Spleen (tissue), 11 donors: ENCODE measurements around the gene MDH1. TPM values are rescaled to one million over a fixed set of nuclear protein-coding genes. Genes with fewer than 3 reads are reported as not detected.

Experiments
- DNase-seq: peaks from one replicate; pipeline ENCODE4 v3.0.0-alpha.2; 2020
- H3K27ac ChIP-seq, 8 donors: fragments of 200-600 bp; sonication (generic) in 7 of 8; 1 replicate in 4 of 8; 2 replicates in 4 of 8; pipeline versions ENCODE4 v1.5.0 to v1.8.0; 2016 to 2021; ENCODE audit warnings: inconsistent platforms in 4 of 8, mild to moderate bottlenecking in 4 of 8, moderate library complexity in 1 of 8
- H3K27me3 ChIP-seq, 7 donors: fragments of 200-600 bp; sonication (generic) in 6 of 7; replicated peaks in 1 of 7; 1 replicate in 4 of 7; 2 replicates in 3 of 7; pipeline versions ENCODE4 v1.5.0 to v1.8.0; 2016 to 2021; ENCODE audit warnings: inconsistent platforms in 3 of 7, mild to moderate bottlenecking in 1 of 7
- H3K36me3 ChIP-seq, 6 donors: fragments of 200-600 bp; sonication (generic) in 5 of 6; 1 replicate in 4 of 6; 2 replicates in 2 of 6; pipeline versions ENCODE4 v1.5.0 to v1.8.0; 2016 to 2021; ENCODE audit warnings: inconsistent platforms in 2 of 6
- H3K4me1 ChIP-seq, 6 donors: fragments of 200-600 bp; sonication (generic) in 5 of 6; 1 replicate in 3 of 6; 2 replicates in 3 of 6; pipeline versions ENCODE4 v1.5.0 to v1.8.0; 2016 to 2021; ENCODE audit warnings: inconsistent platforms in 3 of 6
- H3K4me3 ChIP-seq, 8 donors: fragments of 200-600 bp; sonication (generic) in 7 of 8; 1 replicate in 4 of 8; 2 replicates in 4 of 8; pipeline versions ENCODE4 v1.5.0 to v1.8.0; 2016 to 2021; ENCODE audit warnings: inconsistent platforms in 4 of 8, mild to moderate bottlenecking in 4 of 8, moderate library complexity in 2 of 8
- H3K9me3 ChIP-seq, 8 donors: fragments of 200-600 bp; sonication (generic) in 7 of 8; 1 replicate in 4 of 8; 2 replicates in 4 of 8; pipeline versions ENCODE4 v1.5.0 to v1.8.0; 2016 to 2021; ENCODE audit warnings: inconsistent platforms in 4 of 8
- POLR2A ChIP-seq, 3 donors: fragments of 450-650 bp; IDR thresholded peaks; one replicate each; pipeline ENCODE4 v1.5.1; 2017; ENCODE audit warnings: antibody characterized with exemption in 3 of 3, mild to moderate bottlenecking in 1 of 3
- POLR2AphosphoS5 ChIP-seq, 3 donors: sonication (generic); formaldehyde crosslinking; IDR thresholded peaks; one replicate each; pipeline ENCODE4 v1.5.1; 2017; ENCODE audit warnings: antibody characterized with exemption in 3 of 3
- WGBS, 5 donors: extraction: QIAGEN DNeasy Blood & Tissue Kit in 3 of 5; methylation state at CpG; one replicate each; pipeline versions ENCODE4 v1.1.5 to v1.1.7; 2013 to 2018; 5-methylcytosine and 5-hydroxymethylcytosine counted together
- intact Hi-C: fragments of 100-400 bp; cut with DNase I; formaldehyde crosslinking; loops from one replicate; pipeline ENCODE4 v1.15.0; 2023; ENCODE audit warnings: low total_unique reads
- polyA plus RNA-seq, 3 donors: library from polyadenylated mRNA; stranded (reverse); fragments of 200-250 nt; gene quantifications; one replicate each; pipeline ENCODE4 v1.2.1, GENCODE V29; 2013
- total RNA-seq, 7 donors: library from RNA; depleted of rRNA in 3 of 7; stranded (reverse); fragments of >200 nt in 3 of 7; fragmentation: NEBNext Ultra II Directional in 4 of 7; extraction: Animal tissue kit (Norgen Biotek cat#: 25700) in 4 of 7; gene quantifications; one replicate each; pipeline versions ENCODE4 v1.1.0 to v1.2.1, GENCODE V29; 2016 to 2021
- TF ChIP-seq, protein P1 (sequence below), 11 experiments: fragments of 200-600 bp in 7 of 11; fragments of 450-650 bp in 4 of 11; sonication (generic) in 4 of 11; IDR thresholded peaks in 8 of 11; conservative IDR thresholded peaks in 3 of 11; 1 replicate in 7 of 11; 2 replicates in 4 of 11; pipeline versions ENCODE4 v1.4.0 to v1.8.0; 2016 to 2021; ENCODE audit warnings: antibody characterized with exemption in 11 of 11, inconsistent platforms in 4 of 11, mild to moderate bottlenecking in 1 of 11
- donor health status: healthy with polysubstance abuse.
- donor health status: DM: no; HTN: no; CAD: no; lungs with moderate emphysema.
- donor health status: DM: no; HTN: no; CAD: no.
- donor health status: Bipolar disorder and iron deficiency.
- donor health status: healthy.
- donor health status: DM: no; HTN: no; CAD: no.
- donor health status: DM: yes; HTN: yes; CAD: no.

The MDH1 gene
- total and polyA plus RNA-seq, 10 donors = 90.3 to 196 (median 98.1) TPM

DNA sequence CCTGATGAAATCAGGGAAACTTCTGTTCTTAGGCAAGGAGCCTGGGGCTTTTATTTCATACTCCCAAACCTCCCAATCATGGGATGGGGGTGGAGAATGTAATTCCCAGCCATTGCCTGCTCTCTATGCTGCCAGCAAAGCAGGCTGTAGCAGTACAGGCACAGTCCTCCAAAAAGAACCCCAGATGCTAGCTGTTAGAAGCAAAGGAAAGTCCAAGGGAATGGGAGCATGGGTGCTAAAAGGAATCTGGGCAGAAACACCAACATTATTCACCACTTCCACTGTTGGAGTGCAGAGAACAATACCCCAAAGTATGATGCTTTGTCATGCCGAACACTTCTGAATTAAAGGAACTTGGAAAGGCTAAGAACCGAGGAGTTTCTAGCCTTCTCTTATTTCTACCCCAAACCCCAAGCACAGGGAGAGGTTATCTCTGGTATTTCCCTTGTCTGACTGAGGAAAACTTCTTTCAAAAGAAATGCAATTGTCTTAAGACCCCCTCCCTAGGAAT is 24.7 kb downstream of the MDH1 start:
- 73 to 90% (median 83%) methylated on average over 2 of the region's 2 CpGs for WGBS, 5 donors
- no peaks in the 10 kb centered on the region for H3K9me3 ChIP-seq
- intact Hi-C loops = no loop called here
- no peak overlapping the region for H3K4me3 ChIP-seq
- TF ChIP-seq POLR2AphosphoS5 (IDR thresholded peaks at IDR 0.05) (no peak), POLR2A (IDR thresholded peaks at IDR 0.05) (no peak)
- TF ChIP-seq, protein P1, sequence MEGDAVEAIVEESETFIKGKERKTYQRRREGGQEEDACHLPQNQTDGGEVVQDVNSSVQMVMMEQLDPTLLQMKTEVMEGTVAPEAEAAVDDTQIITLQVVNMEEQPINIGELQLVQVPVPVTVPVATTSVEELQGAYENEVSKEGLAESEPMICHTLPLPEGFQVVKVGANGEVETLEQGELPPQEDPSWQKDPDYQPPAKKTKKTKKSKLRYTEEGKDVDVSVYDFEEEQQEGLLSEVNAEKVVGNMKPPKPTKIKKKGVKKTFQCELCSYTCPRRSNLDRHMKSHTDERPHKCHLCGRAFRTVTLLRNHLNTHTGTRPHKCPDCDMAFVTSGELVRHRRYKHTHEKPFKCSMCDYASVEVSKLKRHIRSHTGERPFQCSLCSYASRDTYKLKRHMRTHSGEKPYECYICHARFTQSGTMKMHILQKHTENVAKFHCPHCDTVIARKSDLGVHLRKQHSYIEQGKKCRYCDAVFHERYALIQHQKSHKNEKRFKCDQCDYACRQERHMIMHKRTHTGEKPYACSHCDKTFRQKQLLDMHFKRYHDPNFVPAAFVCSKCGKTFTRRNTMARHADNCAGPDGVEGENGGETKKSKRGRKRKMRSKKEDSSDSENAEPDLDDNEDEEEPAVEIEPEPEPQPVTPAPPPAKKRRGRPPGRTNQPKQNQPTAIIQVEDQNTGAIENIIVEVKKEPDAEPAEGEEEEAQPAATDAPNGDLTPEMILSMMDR (IDR thresholded peaks at IDR 0.05 in 8 of 11, conservative IDR thresholded peaks at IDR 0.05 in 3 of 11) = no peak
- DNase-seq = no peak
- H3K4me1 ChIP-seq = no peaks in the 10 kb centered on the region
- H3K27me3 ChIP-seq = no peaks in the 10 kb centered on the region
- peaks cover 0 to under 1% (median 0%) of the 10 kb centered on the region in 6 donors for H3K36me3 ChIP-seq
- no peak overlapping the region for H3K27ac ChIP-seq

DNA sequence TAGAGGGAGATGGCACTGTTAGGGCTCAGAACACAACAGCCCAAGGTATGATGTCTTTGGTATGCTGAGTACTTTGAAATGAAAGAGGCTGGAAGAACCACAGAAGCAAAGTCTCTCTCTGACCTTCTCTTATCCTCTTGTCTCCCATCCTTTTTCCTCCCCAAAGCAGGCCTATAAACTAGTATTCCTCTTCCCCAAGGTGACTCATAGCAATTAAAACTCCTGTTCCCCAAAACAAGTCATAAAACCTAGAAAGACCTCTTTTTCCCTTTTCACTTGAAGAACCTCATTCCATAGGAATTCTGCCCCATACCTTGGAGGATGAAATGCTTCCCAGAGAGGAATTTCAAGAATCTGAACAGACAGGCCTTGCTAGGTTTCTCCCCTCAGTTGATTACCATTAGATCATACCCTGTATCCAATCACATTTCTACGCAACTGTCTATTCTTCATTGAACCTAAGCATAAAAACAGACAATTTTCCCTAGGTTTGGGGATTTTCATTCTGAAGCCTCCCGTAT is 25.7 kb downstream of the MDH1 start:
- TF ChIP-seq, protein P1 (IDR thresholded peaks at IDR 0.05 in 8 of 11, conservative IDR thresholded peaks at IDR 0.05 in 3 of 11) = no peak
- Histone ChIP-seq H3K27ac (no peak overlapping the region), H3K36me3 (no peaks in the 10 kb centered on the region), H3K4me3 (no peak overlapping the region), H3K4me1 (no peaks in the 10 kb centered on the region), H3K9me3 (no peaks in the 10 kb centered on the region), H3K27me3 (no peaks in the 10 kb centered on the region)
- WGBS, 5 donors = 89 to 99% (median 94%) methylated on average over 2 of the region's 2 CpGs
- no peak for DNase-seq
- intact Hi-C loops = no loop called here

DNA sequence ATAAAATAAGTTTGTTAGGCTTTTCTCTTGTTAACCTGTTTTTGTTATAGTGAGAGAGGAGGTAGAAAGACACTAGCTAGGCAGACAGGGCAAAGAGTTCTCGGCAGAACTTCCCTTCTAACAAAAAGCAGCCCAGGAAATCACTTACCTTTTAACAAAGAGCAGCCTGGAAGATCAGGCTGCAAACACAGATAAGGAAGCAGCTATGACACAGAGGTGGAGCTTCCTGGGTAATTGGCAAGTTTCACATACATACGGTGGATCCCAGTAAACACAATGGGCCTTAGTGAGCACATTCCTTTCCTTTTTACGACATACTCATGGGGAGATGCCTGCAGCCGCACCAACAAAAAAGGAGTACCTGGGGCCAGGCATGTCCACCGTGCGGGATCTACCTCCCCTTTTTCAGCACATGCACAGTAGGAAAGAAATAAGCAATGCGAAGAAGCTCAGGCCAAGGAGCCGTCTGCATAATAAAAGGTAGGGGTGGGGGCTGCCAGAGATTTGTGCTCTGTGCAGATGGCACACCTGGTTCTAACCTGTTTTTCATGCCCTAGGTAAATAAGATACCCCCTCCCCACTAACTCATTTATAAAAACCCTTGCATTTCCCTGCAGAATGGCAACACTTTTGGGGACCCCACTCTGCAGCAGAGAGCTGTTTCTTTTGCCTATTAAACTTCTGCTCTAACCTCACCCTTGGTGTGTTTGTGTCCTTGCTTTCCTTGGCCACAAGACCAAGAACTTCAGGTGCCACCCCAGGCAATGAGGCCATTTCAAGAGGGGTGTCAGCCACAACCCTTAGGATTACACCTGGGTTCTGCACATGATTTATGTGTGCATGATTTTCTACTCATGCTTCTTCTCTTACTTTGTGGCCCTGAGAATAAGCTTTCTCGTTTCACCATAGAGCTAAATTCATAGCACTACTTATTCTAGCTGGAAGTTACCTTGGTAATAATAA is 26.5 kb downstream of the MDH1 start:
- Histone ChIP-seq H3K9me3 (no peaks in the 10 kb centered on the region), H3K27ac (no peak overlapping the region), H3K27me3 (peaks cover 0 to 7% (median 0%) of the 10 kb centered on the region in 7 donors), H3K36me3 (no peaks in the 10 kb centered on the region), H3K4me1 (no peaks in the 10 kb centered on the region), H3K4me3 (no peak overlapping the region)
- WGBS, 5 donors = 71 to 82% (median 77%) methylated on average over 9 of the region's 9 CpGs
- DNase-seq = no peak
- intact Hi-C loops = no loop called here
- no peak for TF ChIP-seq POLR2AphosphoS5 (IDR thresholded peaks at IDR 0.05)
- TF ChIP-seq, protein P1 (IDR thresholded peaks at IDR 0.05 in 8 of 11, conservative IDR thresholded peaks at IDR 0.05 in 3 of 11) = no peak
- TF ChIP-seq POLR2A (IDR thresholded peaks at IDR 0.05) = no peak

DNA sequence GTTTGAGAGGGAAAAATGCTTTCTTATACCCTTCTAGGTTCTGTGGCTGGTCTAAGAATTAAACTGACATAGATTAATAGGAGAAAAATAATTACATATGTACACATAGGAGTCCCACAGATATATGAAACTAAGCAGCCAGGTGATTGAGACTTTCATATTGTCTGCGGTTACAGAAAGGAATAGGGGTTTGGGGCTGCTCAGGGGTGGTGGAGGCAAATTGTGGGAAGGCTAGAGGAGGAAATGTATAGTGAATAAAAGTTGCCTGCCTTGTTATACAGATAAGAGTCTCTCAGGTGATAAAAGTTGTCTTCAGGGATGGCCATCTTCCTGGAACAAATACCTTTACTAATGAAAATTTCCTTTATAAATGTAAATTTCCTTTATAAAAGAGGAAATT is 28.6 kb downstream of the MDH1 start:
- 47 to 85% (median 72%) methylated on average over 1 of the region's 1 CpG for WGBS, 5 donors
- no peaks in the 10 kb centered on the region for H3K9me3 ChIP-seq
- H3K4me1 ChIP-seq = no peaks in the 10 kb centered on the region
- TF ChIP-seq POLR2A (IDR thresholded peaks at IDR 0.05) = no peak
- TF ChIP-seq POLR2AphosphoS5 (IDR thresholded peaks at IDR 0.05) = no peak
- TF ChIP-seq, protein P1 (IDR thresholded peaks at IDR 0.05 in 8 of 11, conservative IDR thresholded peaks at IDR 0.05 in 3 of 11) = no peak
- H3K4me3 ChIP-seq = no peak overlapping the region
- H3K27me3 ChIP-seq = peaks cover 0 to 11% (median 0%) of the 10 kb centered on the region in 7 donors
- H3K36me3 ChIP-seq = no peaks in the 10 kb centered on the region
- no peak overlapping the region for H3K27ac ChIP-seq
- intact Hi-C loops = no loop called here
- no peak for DNase-seq
